ENCODE data around the gene TRIO.

TRIO gene

GRCh38 chr5:14355391-14355790 lies 212.2 kb downstream of the TRIO start:
- TF ChIP-seq CTCF (IDR thresholded peaks at IDR 0.05; ENCODE audit: low read depth, low read length), result no peak

GRCh38 chr5:14356305-14356704 lies 213.2 kb downstream of the TRIO start:
- no peak for DNase-seq (ENCODE audit: extremely low read depth, low read depth)
- TF ChIP-seq CTCF (IDR thresholded peaks at IDR 0.05; ENCODE audit: low read depth, low read length), result no peak

More at GRCh38 chr5:14355391-14355790, 212.2 kb downstream of the TRIO start:
- DNase-seq (ENCODE audit: extremely low read depth, low read depth), result no peak

- no peak for TF ChIP-seq CTCF (IDR thresholded peaks at IDR 0.05; ENCODE audit: low read depth, low read length)
- DNase-seq (ENCODE audit: extremely low read depth, low read depth), result no peak
Measured at GRCh38 chr5:14357441-14357840, 214.3 kb downstream of the TRIO start.

- TF ChIP-seq CTCF (IDR thresholded peaks at IDR 0.05; ENCODE audit: low read depth, low read length), result no peak
- no peak for DNase-seq (ENCODE audit: extremely low read depth, low read depth)
Measured at GRCh38 chr5:14357851-14358250, 214.7 kb downstream of the TRIO start.

- no peak for DNase-seq (ENCODE audit: extremely low read depth, low read depth)
- no peak for TF ChIP-seq CTCF (IDR thresholded peaks at IDR 0.05; ENCODE audit: low read depth, low read length)
Measured at GRCh38 chr5:14358536-14358935, 215.4 kb downstream of the TRIO start.

- DNase-seq (ENCODE audit: extremely low read depth, low read depth), result no peak
- no peak for TF ChIP-seq CTCF (IDR thresholded peaks at IDR 0.05; ENCODE audit: low read depth, low read length)
Measured at GRCh38 chr5:14359069-14360043, 216.2 kb downstream of the TRIO start.

- DNase-seq (ENCODE audit: extremely low read depth, low read depth), result no peak
- TF ChIP-seq CTCF (IDR thresholded peaks at IDR 0.05; ENCODE audit: low read depth, low read length), result no peak
Measured at GRCh38 chr5:14362491-14362890, 219.3 kb downstream of the TRIO start.

All from AG09319 (cell line).